ENCODE measurements around the gene METRNL.

METRNL gene

DNA sequence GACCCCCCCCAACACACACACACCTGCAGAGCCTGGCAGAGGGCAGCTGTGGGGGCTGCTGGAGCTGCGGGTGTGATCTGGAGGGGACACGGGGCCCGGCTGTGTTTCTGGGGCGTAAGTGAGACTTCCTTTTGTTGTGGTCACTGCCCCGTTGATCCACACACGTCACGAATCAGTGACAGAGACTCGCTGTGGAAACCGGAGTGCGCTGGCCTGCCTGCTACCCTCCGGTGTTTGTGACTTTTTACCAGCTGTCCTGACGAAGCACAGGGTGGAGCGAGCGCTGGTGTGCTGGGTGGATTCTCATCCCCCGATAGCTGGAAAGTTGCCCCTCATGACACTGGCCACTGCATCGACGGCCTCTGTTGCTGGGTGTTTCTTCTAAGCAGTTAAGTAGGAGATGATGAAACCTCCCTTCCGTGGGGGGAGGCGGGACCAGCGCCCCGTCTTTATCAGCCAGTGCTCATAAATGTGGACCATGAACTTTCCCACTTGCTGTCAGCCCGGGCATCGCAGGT lies 2.3 kb downstream of the METRNL start:
- no peak for DNase-seq

DNA sequence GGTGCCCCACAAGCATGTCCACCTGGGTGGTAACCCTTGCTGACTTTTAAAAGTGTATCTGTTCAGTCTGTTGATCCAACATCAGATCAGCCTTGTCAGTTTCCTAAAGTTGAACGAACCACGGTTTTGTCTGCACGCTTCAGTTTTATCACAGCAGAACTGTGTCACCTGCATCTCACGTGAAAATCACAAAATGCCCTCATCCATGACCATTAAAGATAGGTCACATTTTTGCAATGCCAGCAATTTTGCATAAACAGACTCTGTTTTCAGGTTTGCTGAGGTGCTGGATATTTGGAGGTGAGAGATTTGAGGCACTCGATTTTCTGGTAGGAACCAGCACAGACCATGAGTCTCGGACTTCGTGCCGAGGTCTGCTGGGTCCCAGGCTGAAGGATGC lies 3.0 kb downstream of the METRNL start:
- no peak for DNase-seq

DNA sequence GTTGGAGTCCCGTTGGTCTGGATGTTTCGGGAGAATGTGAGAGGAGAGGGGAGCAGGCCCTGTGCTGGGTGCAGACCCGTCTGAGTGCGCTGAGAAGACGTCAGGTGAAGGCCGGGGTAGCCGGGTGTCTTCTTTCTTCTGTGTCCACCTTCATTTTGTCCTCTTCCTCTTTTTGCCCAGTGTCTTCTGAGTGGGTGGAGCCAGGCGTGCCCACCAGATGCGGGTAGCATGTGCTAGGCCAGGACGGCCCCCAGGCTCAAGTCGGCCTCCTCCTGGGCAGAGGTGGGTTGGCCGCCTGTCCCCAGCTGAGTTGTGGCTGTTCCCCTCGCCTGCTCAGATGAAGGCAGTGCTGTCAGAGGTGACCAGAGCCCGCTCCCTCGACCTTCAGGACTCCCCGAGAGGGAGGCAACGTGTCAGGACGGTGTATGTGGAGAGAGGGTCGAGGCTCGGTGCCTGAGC lies 3.5 kb downstream of the METRNL start:
- DNase-seq: no peak

DNA sequence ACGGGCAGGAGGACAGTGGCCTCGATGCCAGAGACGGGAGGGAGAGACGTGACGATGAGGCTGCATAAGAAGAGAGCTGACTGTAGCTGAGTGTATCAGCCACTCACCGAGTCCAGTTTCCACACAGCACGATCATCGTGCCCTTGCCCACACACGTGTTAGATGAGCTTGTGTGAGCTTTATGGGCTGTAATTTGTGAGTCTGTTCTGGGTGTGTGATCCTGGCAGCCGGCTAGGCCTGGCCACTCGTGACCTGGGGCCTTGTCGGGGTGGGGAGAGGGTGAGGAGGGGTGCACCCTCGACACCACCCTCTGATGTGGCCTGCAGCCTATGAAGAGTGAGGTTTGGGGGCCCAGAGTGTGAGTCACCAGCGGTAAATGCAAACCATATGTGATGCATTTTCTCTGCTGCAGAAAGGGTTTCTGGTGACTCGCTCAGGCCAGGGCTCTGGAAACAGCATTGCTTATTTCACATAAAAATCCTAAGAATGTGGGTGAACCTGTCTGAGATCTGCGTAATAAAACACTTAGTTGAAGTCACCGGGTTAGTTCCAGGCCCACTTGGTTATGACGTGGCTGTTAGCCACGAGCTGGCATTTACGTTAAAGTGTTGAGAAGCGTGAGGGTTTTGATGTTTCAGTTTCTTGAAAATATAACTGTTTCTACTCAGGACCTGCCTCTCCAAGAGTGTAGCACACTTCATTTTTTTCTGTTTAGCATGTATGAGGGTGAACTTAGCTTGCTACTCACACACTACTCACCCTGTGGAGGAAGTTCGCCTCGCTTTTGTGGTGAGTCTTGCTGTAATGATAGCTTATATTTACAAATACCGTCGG lies 4.2 kb downstream of the METRNL start:
- DNase-seq: no peak

DNA sequence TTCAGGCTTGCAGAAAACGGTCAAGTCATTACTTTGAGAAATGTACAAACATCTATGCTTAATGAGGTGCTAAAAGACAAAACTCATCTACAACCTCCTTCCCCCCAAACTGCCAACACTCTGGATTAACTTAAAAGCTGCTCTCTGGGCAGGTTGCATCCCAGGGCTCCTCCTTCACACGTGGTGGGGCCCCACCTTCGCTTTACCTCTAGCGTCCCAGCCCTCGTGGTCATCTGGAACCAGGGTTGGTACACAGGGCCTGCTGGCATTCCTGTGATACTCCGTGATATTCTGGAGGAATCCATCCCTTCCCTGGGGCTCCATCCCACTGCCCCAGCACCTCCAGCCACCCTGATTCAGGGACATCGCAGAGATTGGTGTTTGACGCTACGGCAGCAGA lies 4.8 kb downstream of the METRNL start:
- DNase-seq: no peak

DNA sequence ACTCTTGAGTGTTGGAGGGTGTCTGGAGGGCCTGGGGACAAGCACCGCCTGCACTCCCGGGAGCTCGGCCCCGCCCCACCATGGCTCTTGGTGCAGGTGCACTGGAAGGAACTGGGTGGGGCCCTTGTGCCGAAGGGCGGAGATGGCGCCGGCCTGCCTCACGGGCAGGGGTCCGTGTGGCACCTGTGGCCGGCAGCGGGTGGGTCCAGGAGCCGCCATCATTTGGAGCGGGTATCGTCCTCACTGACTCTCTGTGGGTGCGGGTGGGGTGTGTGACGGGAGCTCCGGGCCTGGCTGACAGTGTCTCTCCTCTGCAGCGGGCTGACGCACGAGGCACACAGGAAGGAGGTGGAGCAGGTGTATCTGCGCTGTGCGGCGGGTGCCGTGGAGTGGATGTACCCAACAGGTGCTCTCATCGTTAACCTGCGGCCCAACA lies 5.2 kb downstream of the METRNL start:
- DNase-seq: no peak

DNA sequence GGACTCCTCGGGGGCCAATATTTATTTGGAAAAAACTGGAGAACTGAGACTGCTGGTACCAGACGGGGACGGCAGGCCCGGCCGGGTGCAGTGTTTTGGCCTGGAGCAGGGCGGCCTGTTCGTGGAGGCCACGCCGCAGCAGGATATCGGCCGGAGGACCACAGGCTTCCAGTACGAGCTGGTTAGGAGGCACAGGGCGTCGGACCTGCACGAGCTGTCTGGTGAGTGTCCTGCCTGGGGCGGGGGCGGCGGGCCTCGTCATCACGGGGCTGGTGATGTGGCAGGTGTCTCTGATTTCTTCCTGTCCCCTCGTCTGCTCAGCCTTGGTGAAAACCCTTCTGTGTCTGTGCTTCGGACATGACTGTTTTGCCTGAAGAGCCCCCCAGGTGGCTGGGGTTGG lies 5.7 kb downstream of the METRNL start:
- no peak for DNase-seq

DNA sequence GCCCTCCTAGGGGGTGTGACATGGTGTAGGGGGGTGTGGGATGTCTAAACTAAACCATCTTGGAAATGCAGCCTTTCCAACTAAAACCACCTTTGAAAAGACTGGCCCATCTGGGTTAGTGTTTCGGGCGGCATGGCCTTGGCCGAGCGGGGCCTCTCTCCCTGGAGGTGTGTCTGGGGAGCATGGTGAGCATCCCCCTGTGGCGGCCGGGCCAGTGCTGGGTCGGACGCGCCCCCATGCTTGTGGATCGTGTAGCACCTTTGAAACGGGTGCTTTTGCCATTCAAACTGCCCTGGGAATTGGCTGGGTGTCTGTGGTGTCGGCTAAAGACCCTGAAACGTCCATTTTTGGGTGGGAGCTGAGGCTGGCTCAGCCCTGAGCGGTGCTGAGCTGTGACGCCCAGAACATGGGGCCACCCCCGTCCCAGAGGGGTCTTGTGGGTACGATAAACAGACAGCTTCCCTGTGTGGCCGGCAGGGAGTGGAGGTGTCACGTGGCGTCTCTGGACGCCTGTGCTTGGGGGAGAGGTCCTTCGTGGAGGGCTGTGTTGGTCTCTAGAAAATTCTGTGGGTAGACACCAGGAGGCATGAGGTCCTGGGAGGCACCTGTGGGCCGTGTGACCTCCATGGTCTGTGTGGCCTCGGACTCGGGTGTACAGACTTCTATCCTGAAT lies 6.3 kb downstream of the METRNL start:
- DNase-seq: no peak

DNA sequence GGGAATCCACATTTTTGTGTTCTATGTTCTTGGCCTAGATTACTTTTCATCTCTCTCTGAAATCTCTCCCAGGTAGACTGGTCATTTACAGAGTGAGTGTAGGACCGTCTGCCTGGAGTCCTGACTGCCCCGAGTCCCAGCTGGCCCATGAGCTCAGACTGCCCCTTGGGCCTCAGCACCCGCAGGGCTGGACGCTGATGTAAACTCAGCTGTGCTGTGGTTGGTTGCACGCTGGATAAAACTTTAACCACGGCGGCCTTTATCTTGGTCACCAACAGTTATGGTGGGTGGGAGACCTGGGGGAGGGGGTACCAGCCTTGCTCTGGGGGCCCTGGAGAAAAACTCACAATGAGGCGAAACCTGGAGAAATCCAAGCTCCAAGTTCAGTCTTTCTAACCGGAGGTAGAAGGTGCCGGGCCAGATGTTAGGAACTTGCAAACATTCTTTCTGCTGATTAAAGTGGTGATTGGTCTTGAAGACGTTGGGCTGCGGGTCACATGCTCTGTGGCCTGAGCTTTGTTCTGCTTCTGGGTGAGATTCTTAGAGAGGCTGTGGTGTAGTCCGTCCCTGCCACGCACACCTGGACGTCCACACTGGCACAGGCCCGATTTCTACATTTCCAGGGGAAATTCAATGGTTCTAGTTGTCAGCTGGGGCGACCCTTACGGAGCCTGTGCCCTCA lies 6.9 kb downstream of the METRNL start:
- no peak for DNase-seq

DNA sequence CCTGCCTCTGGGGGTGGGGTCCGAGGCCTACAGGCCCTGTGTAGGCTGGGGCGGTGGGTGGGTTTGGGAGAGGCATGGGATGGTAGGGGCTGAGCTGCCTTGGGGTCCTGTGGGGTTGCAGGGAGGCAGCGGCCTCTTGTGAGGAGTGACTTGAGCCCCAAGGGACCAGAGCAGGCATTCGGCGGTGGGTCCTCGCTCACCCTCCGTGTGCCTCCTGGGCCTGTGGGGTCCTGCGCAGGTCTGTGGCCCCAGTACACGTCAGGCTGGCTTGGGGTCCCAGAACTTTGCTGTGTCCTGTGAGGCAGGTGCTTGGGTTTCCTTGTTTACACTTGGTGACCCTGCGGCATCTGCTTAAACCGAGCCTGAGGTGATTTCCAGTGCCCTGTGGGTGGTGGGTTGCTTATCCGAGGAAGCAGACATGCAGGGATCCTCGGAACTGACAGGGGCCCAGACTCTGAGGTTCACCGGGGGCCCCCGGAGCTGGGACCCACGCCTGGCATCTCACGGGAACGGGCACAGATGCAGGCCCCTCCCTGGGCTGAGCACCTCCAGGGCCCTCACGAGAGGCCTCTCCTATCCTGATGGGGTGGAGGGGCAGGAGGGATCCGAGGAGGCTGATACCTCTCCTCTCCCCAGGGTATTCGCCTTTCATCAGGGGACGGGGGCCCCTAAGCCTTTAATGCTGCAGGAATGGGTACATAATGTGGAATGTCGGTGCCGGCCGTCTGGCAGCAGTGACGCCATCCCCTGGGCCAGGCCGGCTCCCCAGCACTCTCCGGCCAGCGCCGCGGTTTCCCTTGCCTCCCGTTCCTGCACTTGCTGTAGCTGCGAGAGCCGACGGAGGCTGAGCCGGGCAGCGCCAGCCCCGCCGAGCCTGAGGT lies 7.7 kb downstream of the METRNL start:
- DNase-seq: no peak

DNA sequence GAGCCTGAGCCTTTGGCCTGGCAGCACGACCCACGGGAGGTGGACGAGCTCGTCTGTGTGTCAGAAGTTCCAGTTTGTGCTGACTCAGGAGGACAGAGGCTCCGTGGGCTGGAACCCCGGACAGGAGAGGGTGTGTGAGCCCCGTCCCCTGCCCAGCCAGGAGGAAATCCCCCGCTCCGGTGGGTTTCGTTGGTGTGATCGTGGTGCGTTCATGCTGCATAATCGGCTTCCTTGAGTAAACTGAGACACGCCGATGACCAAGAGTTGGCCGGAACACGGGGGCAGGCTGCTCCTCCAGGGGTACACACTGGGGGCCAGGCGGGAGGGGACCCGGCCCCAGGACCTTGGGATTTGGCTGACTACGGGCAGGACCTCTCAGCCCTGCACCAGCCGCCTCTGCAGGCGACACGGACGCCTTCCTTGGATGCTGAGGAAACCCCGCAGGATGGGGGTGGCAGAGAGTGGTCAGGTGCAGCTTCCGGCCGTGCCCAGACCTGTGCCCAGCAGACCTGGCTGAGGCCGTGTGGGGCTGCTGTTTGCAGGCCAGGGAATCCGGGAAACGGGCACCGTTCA lies 8.5 kb downstream of the METRNL start:
- no peak for DNase-seq

DNA sequence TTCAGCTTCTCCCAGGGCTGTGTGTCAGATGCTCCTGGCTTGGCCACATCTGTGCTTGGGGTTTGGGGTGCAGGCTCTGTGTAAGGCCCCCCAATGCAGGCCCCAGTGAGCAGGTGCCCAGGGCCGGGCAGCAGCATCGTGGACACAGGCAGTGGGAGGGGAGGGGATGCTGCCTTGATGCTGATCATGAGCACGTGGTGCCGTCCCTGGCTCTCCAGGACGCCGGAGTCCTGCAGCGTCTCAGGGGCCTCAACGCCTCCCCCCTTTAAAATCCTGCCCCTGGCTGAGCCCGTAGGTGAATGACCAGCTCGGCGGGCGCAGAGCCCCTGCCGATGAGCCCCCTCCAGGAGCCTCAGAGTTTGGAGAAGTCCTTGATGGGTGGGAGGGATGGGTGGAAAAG lies 9.0 kb downstream of the METRNL start:
- DNase-seq: no peak

DNA sequence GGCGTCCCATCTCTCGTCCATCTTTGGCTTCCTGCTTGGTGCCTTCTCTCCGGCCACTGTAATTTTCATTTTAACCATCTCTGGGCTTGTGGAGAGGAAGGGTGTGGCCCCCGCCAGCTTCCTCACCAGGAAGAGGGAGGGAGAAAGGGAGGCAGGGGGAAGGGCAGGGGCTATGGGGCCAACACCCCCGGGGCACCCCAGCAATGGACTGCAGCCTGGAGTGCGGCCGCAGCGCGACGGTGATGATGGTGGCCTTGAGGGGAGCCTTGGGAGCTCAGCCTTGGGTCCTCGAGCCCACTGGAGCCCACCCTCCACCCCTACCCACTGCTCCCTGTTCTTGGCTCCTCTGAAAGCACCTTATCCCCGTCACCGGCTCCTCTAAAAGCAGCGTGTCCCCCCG lies 9.5 kb downstream of the METRNL start:
- DNase-seq: no peak

DNA sequence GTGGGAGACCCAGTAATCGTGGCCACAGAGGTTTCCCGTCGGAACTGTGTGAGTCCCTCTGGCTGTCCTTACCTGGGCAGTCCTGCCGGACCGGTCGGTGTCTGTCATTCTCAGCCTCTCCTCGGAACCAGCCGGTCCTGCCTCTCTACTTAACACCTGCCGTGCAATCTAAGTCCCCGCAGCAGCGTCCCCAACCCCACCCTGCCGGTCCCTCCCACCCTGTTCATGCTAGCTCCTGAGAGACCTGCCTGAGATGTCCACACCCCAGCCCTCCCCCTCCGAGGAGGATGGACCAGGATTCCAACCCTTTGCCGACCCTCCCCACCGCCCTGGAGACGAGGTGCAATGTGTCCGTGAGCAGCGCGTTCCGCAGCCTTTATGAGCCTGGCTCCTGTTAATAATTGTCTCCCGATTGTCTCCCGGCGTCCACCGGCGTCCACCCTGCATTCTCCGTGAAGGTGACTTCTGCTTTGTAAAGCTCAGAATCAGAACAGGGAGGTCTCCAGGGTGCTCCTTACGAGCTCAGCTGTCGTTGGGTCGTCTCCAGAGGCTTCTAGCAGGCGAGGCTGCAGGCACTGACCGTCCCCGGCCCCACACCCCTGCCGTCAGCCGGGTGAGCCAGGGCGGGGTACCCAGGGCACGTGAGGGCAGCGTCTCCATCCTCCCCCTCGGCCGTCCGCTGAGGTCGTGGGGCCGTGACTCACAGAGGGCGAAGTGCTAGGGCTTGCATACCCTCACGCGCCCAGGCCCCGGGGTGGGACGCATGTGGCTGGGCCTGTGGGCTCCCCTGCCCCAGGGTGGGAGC lies 10.1 kb downstream of the METRNL start:
- DNase-seq: no peak

DNA sequence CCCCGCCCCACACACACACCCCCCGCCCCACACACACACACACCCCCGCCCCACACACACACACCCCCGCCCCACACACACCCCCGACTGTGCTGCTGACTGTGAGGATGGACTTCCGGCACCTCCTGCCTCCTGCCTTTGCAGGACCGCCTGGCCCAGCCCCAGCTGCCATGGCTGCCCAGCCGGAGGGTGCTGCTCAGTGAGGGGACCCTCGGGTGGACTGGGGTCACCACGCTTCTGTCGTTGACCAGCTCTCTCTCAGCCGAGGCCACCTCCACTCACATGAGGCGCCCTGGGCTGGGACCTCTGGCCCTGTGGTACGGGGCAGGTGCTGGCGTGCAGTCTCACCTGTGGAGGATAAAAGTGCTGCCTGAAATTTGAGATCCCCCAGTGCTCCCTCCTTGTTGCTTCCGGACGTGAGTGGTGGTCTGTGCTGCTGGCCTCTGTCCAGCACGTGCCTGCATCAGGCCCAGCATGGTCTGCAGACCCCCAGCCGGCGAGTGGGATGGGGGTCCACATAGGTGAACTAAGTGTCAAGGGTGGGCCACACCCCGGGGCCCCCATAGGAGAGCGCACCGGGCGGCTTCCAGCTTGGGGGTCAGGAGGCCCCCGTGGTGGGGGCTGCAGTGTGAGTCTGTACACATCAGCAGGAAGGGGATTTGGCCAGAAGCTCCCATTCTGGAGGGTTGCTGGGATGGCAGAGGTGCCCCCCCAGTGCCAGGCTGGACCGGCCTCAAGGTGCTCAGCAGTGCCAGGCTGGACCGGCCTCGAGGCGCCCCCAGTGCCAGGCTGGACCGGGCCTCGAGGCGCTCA lies 11.2 kb downstream of the METRNL start:
- DNase-seq: no peak

DNA sequence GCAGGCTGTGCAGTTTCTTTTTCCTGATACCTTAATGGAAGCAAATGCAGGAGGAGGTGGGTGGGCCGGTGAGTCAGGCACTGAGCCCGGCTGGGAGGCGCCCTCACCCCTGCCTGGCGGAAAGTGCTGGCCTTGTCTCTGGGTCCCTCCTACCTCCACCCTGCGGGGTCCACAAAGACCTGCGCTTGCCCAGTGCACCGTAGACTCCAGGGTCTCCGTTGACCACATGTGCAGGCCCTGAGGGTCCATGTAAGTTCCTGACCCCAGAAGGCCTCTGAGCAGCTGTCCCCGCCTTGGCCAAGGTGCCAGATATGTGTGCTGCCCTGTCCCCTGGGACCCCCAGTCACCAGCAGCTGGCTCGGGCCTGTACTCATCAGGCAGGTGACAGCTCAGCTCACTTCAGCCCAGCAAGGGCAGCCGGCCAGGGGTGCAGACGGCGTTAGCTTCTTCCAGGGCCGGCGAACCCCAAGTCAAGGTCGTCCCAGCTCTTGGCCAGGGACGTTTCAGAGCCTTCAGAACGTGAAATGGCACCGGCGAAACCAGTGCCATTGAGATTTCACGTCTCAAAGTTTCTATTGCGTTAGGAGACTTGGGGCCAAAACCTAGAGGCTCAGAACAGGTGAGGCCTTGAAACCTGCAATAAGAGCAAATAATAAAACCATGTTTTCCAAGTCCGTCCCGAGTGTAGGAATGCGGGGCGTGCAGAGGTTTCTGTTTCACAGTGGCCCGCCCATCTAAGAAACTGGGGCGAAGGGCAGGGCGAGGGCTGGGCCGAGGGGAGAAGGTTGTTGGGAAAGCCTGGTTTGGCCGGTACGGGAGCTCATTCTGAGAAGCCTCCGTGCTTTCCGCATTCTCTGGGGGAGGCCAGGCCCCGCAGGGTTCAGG lies 12.1 kb downstream of the METRNL start:
- DNase-seq: no peak

DNA sequence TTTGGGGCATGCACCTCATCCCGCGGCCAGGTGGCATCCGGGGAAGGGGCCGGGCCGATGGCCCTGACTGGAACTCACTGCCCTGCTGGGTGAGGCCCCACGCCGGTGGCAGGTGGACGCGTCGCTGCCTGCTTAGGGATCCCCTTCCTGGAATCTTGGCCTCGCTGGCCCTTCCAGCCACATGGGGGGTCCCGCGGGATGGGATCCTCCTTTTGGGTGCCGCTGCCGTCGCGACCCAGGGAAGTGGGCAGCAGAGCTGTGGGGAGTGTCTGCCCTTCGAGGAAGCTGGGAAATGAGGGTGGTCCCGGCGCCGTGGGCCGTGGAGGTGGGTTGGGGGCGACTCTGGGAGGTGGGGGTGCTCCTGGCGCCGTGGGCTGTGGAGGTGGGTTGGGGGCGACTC lies 12.8 kb downstream of the METRNL start:
- DNase-seq: no peak

DNA sequence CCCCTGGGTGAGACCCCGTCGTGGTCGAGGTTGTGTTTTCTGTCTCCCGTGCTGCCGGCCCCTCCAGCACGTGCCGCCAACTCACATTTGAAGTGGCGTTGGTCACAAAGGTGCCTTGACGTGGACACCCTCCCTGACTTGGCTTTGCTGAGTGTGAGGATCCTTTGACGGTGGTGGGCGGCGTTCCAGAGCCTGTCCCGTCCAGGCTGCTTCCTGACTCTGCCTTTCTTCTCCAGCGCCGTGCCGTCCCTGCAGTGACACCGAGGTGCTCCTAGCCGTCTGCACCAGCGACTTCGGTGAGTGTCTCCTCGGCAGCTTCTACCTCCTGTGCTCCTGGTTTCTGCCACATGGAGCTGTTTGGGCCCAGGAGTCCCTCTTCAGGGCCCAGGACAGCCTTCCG lies 13.5 kb downstream of the METRNL start:
- DNase-seq: no peak

DNA sequence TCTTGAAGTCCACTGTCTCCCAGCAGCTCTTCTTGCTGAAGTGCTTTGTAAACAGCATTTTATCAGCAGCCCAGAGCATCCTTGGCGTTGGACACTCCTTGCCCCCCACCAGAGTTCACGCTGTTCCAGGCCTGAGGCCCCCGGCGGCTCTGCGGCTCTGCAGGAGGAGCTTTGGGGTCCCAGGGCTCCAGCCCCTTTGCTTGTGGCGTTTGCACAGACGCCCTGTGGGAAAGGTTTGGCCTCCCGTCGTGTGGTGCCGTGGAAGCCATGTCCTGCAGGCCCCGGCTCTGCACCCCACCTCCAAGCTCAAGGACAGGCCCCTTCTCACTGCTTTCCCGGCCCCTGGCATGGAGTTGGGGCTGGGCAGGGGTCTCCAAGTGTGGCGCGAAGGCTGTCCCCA lies 14.1 kb downstream of the METRNL start:
- DNase-seq: no peak
